HL-60 (cell line): ENCODE data around the gene HCAR2.

Experiments used
- DNase-seq, 2 experiments: peaks; one replicate each; pipeline ENCODE4 v3.0.0-alpha.2; 2010 to 2020; ENCODE audit warnings: low read depth in 1 of 2, low spot score in 1 of 2
- H3K27ac ChIP-seq: fragments of 250-450 bp; sonication (Bioruptor Pico); replicated peaks from 2 replicates; pipeline ENCODE4 v1.5.1; 2020; ENCODE audit warnings: mild to moderate bottlenecking, moderate library complexity
- H3K27me3 ChIP-seq: fragments of 250-450 bp; sonication (Bioruptor Pico); 2 replicates; pipeline ENCODE4 v1.5.1; 2021; ENCODE audit warnings: mild to moderate bottlenecking, moderate library complexity; ENCODE audit not compliant: insufficient read depth, poor library complexity, severe bottlenecking
- H3K4me3 ChIP-seq: replicated peaks from 2 replicates; pipeline ENCODE4 v1.5.1; 2011; ENCODE audit warnings: mild to moderate bottlenecking, control low read depth, low read length; ENCODE audit not compliant: insufficient read depth
- CTCF ChIP-seq: IDR thresholded peaks from one replicate; pipeline ENCODE4 v1.5.1; 2011; ENCODE audit warnings: low read length, control low read depth, inconsistent platforms; ENCODE audit not compliant: insufficient read depth
- GABPA ChIP-seq: IDR thresholded peaks from 2 replicates; pipeline ENCODE4 v1.6.1; 2012; ENCODE audit warnings: low read depth
- POLR2AphosphoS5 ChIP-seq: IDR thresholded peaks from 2 replicates; pipeline ENCODE4 v1.6.1; 2012; ENCODE audit warnings: low read depth
- SPI1 ChIP-seq: IDR thresholded peaks from 2 replicates; pipeline ENCODE4 v1.6.1; 2012; ENCODE audit warnings: low read depth, mild to moderate bottlenecking, borderline replicate concordance
- TF ChIP-seq, protein P1 (sequence below): IDR thresholded peaks from 2 replicates; pipeline ENCODE4 v1.6.1; 2012; ENCODE audit warnings: low read depth; ENCODE audit not compliant: insufficient replicate concordance

Gene HCAR2

DNA sequence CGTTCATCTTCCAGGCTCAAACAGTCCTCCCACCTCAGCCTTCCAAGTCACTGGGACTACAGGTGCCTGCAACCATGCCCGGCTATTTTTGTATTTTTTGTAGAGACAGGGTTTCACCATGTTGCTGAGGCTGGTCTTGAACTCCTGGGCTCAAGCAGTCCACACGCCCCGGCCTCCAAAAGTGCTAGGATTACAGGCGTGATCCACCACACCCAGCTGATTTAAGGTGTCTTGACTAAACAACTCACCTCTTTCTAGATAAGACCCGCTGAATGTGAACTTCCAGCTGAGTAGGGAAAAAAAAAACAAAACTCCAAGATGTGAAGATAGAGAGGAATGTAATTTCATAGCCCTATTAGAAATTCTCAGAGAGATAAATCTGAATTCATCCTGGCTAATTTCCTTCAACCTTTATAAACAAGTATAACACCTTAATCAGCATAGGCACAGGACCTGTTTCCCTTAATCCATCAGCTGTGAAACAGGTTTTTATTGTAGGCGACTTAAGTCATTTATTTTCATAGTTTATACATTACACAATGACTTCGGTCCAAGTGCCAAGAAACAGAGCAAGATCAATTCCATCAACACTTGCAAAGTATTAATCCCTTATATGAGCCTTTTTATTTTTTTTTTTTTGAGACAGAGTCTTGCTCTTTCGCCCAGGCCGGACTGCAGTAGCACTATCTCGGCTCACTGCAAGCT lies 51.5 kb downstream of the HCAR2 start:
- Histone ChIP-seq H3K27ac (no peak overlapping the region), H3K4me3 (no peak overlapping the region), H3K27me3 (no peaks in the 10 kb centered on the region)
- TF ChIP-seq POLR2AphosphoS5 (no peak), SPI1 (no peak), CTCF (no peak), GABPA (no peak)
- TF ChIP-seq, protein P1, sequence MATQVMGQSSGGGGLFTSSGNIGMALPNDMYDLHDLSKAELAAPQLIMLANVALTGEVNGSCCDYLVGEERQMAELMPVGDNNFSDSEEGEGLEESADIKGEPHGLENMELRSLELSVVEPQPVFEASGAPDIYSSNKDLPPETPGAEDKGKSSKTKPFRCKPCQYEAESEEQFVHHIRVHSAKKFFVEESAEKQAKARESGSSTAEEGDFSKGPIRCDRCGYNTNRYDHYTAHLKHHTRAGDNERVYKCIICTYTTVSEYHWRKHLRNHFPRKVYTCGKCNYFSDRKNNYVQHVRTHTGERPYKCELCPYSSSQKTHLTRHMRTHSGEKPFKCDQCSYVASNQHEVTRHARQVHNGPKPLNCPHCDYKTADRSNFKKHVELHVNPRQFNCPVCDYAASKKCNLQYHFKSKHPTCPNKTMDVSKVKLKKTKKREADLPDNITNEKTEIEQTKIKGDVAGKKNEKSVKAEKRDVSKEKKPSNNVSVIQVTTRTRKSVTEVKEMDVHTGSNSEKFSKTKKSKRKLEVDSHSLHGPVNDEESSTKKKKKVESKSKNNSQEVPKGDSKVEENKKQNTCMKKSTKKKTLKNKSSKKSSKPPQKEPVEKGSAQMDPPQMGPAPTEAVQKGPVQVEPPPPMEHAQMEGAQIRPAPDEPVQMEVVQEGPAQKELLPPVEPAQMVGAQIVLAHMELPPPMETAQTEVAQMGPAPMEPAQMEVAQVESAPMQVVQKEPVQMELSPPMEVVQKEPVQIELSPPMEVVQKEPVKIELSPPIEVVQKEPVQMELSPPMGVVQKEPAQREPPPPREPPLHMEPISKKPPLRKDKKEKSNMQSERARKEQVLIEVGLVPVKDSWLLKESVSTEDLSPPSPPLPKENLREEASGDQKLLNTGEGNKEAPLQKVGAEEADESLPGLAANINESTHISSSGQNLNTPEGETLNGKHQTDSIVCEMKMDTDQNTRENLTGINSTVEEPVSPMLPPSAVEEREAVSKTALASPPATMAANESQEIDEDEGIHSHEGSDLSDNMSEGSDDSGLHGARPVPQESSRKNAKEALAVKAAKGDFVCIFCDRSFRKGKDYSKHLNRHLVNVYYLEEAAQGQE: no peak
- DNase-seq: no peak
